Stimulated activated naive CD4-positive, alpha-beta T cell (primary cell): Measurements from ENCODE around the gene PIK3C2A.

Source experiments
- DNase-seq, 6 experiments: peaks; one replicate each; lab custom pipeline; 2025; lab: John Stamatoyannopoulos, UW

The PIK3C2A gene

DNA sequence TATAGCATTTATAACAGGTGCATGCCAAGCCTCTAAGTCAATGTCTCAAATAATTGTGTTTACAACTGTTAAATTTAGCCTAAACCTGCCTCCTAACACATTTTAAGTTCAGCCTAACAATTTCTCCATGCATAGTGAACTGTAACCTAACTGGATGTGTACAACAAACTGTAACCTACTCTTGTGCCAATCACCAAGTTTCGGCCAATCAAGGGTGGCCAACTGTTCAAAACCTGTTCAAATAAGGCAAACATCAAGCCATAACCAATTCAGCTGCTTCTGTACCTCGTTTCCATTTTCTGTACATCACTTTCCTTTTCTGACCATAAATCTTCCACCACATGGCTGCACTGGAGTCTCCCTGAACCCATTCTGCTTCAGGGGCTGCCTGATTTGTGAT is 45.4 kb downstream of the PIK3C2A start:
- DNase-seq = no peak

GRCh38 chr11:17161515-17161914 is 46.3 kb downstream of the PIK3C2A start:
- DNase-seq = no peak

DNA sequence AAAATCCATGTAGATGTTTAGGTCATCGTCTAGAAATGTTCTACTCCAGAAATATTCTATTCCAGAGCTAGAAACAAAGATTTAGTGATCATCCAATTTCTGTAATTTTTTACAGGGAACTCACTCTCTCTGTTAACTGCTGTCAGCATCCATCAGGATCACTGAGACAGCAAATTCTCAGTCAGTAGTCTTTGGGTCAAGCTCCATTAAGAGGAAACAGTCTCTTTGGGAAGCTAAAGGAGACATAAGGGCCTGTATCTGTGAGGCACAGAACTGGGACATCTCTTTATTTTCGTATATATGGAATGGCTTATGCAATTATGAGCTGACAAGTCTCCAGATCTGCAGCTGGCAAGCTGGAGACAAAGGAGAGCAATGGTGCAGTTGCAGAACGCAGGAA is 48.3 kb downstream of the PIK3C2A start:
- no peak for DNase-seq
